ENCODE data around the gene GRM4.

DNA sequence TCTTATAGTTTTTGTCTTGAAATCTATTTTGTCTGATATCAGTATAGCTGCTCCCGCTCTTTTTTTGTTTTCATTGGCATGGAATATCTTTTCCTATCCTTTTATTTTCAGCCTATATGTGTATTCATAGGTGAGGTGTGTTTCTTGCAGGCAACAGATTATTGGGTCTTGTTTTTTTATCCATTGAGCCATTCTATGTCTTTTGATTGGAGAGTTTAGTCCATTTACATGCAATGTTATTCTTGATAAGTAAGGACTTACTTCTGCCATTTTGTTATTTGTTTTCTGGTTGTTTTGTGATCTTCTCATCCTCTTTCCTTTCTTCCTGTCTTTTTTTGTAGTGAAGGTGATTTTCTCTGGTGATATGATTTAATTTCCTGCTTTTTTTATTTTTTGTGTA lies 24.0 kb upstream of the GRM4 start:
- TF ChIP-seq, protein P1, sequence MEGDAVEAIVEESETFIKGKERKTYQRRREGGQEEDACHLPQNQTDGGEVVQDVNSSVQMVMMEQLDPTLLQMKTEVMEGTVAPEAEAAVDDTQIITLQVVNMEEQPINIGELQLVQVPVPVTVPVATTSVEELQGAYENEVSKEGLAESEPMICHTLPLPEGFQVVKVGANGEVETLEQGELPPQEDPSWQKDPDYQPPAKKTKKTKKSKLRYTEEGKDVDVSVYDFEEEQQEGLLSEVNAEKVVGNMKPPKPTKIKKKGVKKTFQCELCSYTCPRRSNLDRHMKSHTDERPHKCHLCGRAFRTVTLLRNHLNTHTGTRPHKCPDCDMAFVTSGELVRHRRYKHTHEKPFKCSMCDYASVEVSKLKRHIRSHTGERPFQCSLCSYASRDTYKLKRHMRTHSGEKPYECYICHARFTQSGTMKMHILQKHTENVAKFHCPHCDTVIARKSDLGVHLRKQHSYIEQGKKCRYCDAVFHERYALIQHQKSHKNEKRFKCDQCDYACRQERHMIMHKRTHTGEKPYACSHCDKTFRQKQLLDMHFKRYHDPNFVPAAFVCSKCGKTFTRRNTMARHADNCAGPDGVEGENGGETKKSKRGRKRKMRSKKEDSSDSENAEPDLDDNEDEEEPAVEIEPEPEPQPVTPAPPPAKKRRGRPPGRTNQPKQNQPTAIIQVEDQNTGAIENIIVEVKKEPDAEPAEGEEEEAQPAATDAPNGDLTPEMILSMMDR (IDR thresholded peaks at IDR 0.05; ENCODE audit: low read length) = no peak
- no peak for TF ChIP-seq EZH2 (IDR thresholded peaks at IDR 0.05; ENCODE audit: borderline replicate concordance, low read length)

All from OCI-LY1 (cell line).